Astrocyte (in vitro differentiated cells and primary cell): ENCODE data around the gene PARN. TPM values are rescaled to one million over a fixed set of nuclear protein-coding genes. Genes with fewer than 3 reads are reported as not detected.

Experiments
- DNase-seq: peaks from one replicate; pipeline ENCODE4 v3.0.0-alpha.2; 2010; ENCODE audit warnings: low read depth
- FAIRE-seq: peaks from 2 replicates; lab custom pipeline; 2011; peaks lifted over from hg19 to GRCh38; lab: Jason Lieb, UNC
- H2AFZ ChIP-seq: 2 replicates; pipeline ENCODE4 v1.6.0; 2012; ENCODE audit warnings: low read depth, low read length, inconsistent platforms
- H3K27ac ChIP-seq: 2 replicates; pipeline ENCODE4 v1.5.1; 2011; ENCODE audit warnings: low read depth, low read length, inconsistent platforms
- H3K27me3 ChIP-seq: 2 replicates; pipeline ENCODE4 v1.6.0; 2011; ENCODE audit warnings: low read length, inconsistent platforms; ENCODE audit not compliant: insufficient read depth
- H3K36me3 ChIP-seq: 2 replicates; pipeline ENCODE4 v1.5.1; 2011; ENCODE audit warnings: low read length, inconsistent platforms; ENCODE audit not compliant: insufficient read depth
- H3K4me1 ChIP-seq: 2 replicates; pipeline ENCODE4 v1.5.1; 2011; ENCODE audit warnings: low read length, inconsistent platforms; ENCODE audit not compliant: insufficient read depth
- H3K4me2 ChIP-seq: 2 replicates; pipeline ENCODE4 v1.6.0; 2012; ENCODE audit warnings: low read length, inconsistent platforms
- H3K4me3 ChIP-seq: 2 replicates; pipeline ENCODE4 v1.5.1; 2011; ENCODE audit warnings: low read depth, mild to moderate bottlenecking, low read length, inconsistent platforms; ENCODE audit not compliant: insufficient read depth
- H3K79me2 ChIP-seq: 2 replicates; pipeline ENCODE4 v1.6.0; 2012; ENCODE audit warnings: mild to moderate bottlenecking, low read length, inconsistent platforms; ENCODE audit not compliant: insufficient read depth
- H3K9ac ChIP-seq: 2 replicates; pipeline ENCODE4 v1.6.0; 2012; ENCODE audit warnings: mild to moderate bottlenecking, low read length, inconsistent platforms
- H3K9me3 ChIP-seq: 2 replicates; pipeline ENCODE4 v1.5.1; 2012; ENCODE audit warnings: low read depth, mild to moderate bottlenecking, low read length, inconsistent platforms; ENCODE audit not compliant: insufficient read depth
- H4K20me1 ChIP-seq: 2 replicates; pipeline ENCODE4 v1.6.0; 2012; ENCODE audit warnings: low read length, inconsistent platforms; ENCODE audit not compliant: insufficient read depth
- H3K27ac Mint-ChIP-seq: one replicate; pipeline ENCODE4 v1.8.0; 2021; ENCODE audit warnings: mild to moderate bottlenecking, mixed read lengths; ENCODE audit not compliant: unreplicated experiment
- H3K27me3 Mint-ChIP-seq: one replicate; pipeline ENCODE4 v1.8.0; 2021; ENCODE audit warnings: low read depth, mixed read lengths; ENCODE audit not compliant: unreplicated experiment
- H3K36me3 Mint-ChIP-seq: one replicate; pipeline ENCODE4 v1.8.0; 2021; ENCODE audit warnings: low read depth, mixed read lengths; ENCODE audit not compliant: unreplicated experiment
- H3K4me1 Mint-ChIP-seq: one replicate; pipeline ENCODE4 v1.8.0; 2021; ENCODE audit warnings: low read depth, mixed read lengths; ENCODE audit not compliant: unreplicated experiment
- H3K4me3 Mint-ChIP-seq: one replicate; pipeline ENCODE4 v1.8.0; 2021; ENCODE audit warnings: mild to moderate bottlenecking, moderate library complexity, mixed read lengths; ENCODE audit not compliant: unreplicated experiment
- H3K9me3 Mint-ChIP-seq: one replicate; pipeline ENCODE4 v1.8.0; 2021; ENCODE audit warnings: mild to moderate bottlenecking, mixed read lengths; ENCODE audit not compliant: unreplicated experiment
- CTCF ChIP-seq: IDR thresholded peaks from 2 replicates; pipeline ENCODE4 v1.5.1; 2011; ENCODE audit warnings: low read depth, mild to moderate bottlenecking, inconsistent platforms, low read length, moderate library complexity; ENCODE audit not compliant: insufficient read depth
- EZH2 ChIP-seq: IDR thresholded peaks from 2 replicates; pipeline ENCODE4 v1.6.1; 2012; ENCODE audit warnings: mild to moderate bottlenecking, low read length, inconsistent platforms; ENCODE audit not compliant: insufficient read depth
- total RNA-seq: library from RNA; stranded (reverse); gene quantifications from 2 replicates; pipeline ENCODE4 v1.2.1, GENCODE V29; 2021

The PARN gene
- total RNA-seq, 1 donor from 2014 or later = 26.1 TPM

DNA sequence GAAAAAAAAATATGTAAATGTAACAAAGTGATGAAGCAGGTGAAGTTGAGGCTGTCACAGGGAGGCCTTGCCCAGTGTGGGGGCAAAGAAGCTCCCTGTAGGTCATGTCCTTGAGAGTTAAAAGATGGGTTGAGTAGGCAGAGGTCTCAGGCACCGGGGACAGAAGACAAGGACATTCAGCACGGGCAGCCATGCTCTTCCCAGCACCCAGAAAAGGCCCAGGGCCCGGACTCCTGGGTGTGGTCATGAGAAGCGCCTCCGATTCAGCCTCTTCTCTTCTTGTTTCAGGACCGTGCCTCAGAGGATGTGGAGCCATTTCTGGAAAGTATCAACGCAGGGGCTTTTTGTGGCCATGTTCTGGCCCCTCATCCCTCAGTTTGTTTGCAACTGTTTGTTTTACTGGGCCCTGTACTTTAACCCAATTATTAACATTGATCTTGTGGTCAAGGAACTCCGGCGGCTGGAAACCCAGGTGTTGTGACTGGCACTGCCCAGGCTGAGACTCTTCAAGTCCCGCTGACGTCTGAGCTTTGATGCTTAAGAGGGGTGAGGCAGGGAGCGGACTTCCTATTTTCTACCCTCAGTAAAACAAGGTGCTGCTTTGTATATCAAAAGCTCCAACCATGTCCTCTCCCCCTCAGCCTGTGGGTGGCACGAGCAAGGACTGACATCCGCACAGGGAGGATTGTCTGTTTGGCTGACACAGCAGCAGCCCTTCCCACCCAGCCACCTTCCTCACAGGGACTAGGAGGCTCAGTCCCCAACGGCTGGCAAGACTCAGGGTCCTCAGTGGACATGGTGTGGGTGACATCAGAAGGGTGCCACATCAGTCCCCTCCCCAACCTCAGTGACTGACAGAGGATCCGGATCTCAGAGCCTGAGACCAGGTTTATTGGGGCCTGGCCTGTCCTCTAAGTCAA is 37.5 kb upstream of the PARN start:
- no peak for FAIRE-seq
- Mint-ChIP-seq H3K4me1 (no peaks in the 10 kb centered on the region), H3K27ac (no peak overlapping the region), H3K27me3 (no peaks in the 10 kb centered on the region), H3K36me3 (peaks cover 20% of the 10 kb centered on the region), H3K9me3 (no peaks in the 10 kb centered on the region), H3K4me3 (no peak overlapping the region)
- no peaks in the 10 kb centered on the region for H3K79me2 ChIP-seq
- H2AFZ ChIP-seq = no peak overlapping the region
- H3K4me3 ChIP-seq = no peak overlapping the region
- TF ChIP-seq EZH2 (no peak), CTCF (no peak)
- no peak overlapping the region for H3K4me2 ChIP-seq
- no peak for DNase-seq
- H3K9ac ChIP-seq = no peak overlapping the region
- no peaks in the 10 kb centered on the region for H3K27me3 ChIP-seq
- H3K27ac ChIP-seq = no peak overlapping the region
- no peaks in the 10 kb centered on the region for H3K9me3 ChIP-seq
- no peaks in the 10 kb centered on the region for H3K4me1 ChIP-seq
- H3K36me3 ChIP-seq = peaks cover 35% of the 10 kb centered on the region
- H4K20me1 ChIP-seq = no peaks in the 10 kb centered on the region

- no peak overlapping the region for H3K27ac Mint-ChIP-seq
These were observed 28.0 kb upstream of the PARN start for GRCh38 chr16:14658063-14658462.

More at GRCh38 chr16:14658063-14658462, 28.0 kb upstream of the PARN start:
- H3K27me3 ChIP-seq = no peaks in the 10 kb centered on the region
- no peak overlapping the region for H3K4me3 ChIP-seq
- FAIRE-seq (no peak), DNase-seq (no peak)
- no peak for TF ChIP-seq CTCF
- no peak for TF ChIP-seq EZH2
- Mint-ChIP-seq H3K4me1 (peaks cover 4% of the 10 kb centered on the region), H3K36me3 (peaks cover 10% of the 10 kb centered on the region), H3K9me3 (no peaks in the 10 kb centered on the region), H3K27me3 (no peaks in the 10 kb centered on the region), H3K4me3 (no peak overlapping the region)
- H2AFZ ChIP-seq = no peak overlapping the region
- no peak overlapping the region for H3K4me2 ChIP-seq
- H3K36me3 ChIP-seq = peaks cover 18% of the 10 kb centered on the region
- H3K79me2 ChIP-seq = no peaks in the 10 kb centered on the region
- H3K27ac ChIP-seq = no peak overlapping the region
- no peak overlapping the region for H3K9ac ChIP-seq
- H3K4me1 ChIP-seq = no peaks in the 10 kb centered on the region
- H4K20me1 ChIP-seq = no peaks in the 10 kb centered on the region
- H3K9me3 ChIP-seq = no peaks in the 10 kb centered on the region
